Adrenal gland (tissue), 12 donors: ENCODE data around the gene NR4A1. TPM values are rescaled to one million over a fixed set of nuclear protein-coding genes. Genes with fewer than 3 reads are reported as not detected.
A peak's percentile ranks its signal among the peaks of the same experiment; 100 is the strongest.

Experiments used
- DNase-seq, 7 donors: peaks; one replicate each; pipeline ENCODE4 v3.0.0-alpha.2; 2019 to 2020
- H3K27ac ChIP-seq, 5 donors: fragments of 200-600 bp; sonication (generic) in 4 of 5; 1 replicate in 3 of 5; 2 replicates in 2 of 5; pipeline versions ENCODE4 v1.5.1 to v1.8.0; 2016 to 2020; ENCODE audit warnings: mild to moderate bottlenecking in 1 of 5
- H3K27me3 ChIP-seq: fragments of 200-600 bp; 2 replicates; pipeline ENCODE4 v1.8.0; 2021
- H3K36me3 ChIP-seq, 2 donors: fragments of 200-600 bp; replicated peaks in 1 of 2; 1 replicate in 1 of 2; 2 replicates in 1 of 2; pipeline versions ENCODE4 v1.5.1 to v1.8.0; 2018 to 2022
- H3K4me1 ChIP-seq, 2 donors: fragments of 200-600 bp; replicated peaks in 1 of 2; 1 replicate in 1 of 2; 2 replicates in 1 of 2; pipeline versions ENCODE4 v1.5.1 to v1.8.0; 2018 to 2021
- H3K4me3 ChIP-seq, 4 donors: fragments of 200-600 bp; sonication (generic) in 3 of 4; one replicate each; pipeline ENCODE4 v1.5.1; 2016 to 2018
- H3K9me3 ChIP-seq, 3 donors: fragments of 200-600 bp; sonication (generic) in 1 of 3; replicated peaks in 1 of 3; 1 replicate in 2 of 3; 2 replicates in 1 of 3; pipeline versions ENCODE4 v1.5.1 to v1.8.0; 2016 to 2021
- CTCF ChIP-seq, 6 experiments: fragments of 450-650 bp in 4 of 6; fragments of 200-600 bp in 2 of 6; sonication (generic) in 1 of 6; IDR thresholded peaks; 1 replicate in 5 of 6; 2 replicates in 1 of 6; pipeline versions ENCODE4 v1.5.1 to v1.8.0; 2016 to 2021; ENCODE audit warnings: antibody characterized with exemption in 6 of 6, mild to moderate bottlenecking in 2 of 6, moderate library complexity in 1 of 6
- POLR2A ChIP-seq, 2 donors: fragments of 450-650 bp; IDR thresholded peaks; one replicate each; pipeline ENCODE4 v1.6.1; 2017; ENCODE audit warnings: antibody characterized with exemption in 2 of 2, mild to moderate bottlenecking in 2 of 2, moderate library complexity in 1 of 2
- WGBS, 4 donors: extraction: QIAGEN DNeasy Blood & Tissue Kit in 2 of 4; methylation state at CpG; one replicate each; pipeline versions ENCODE4 v1.1.5 to v1.1.7; 2013 to 2017; 5-methylcytosine and 5-hydroxymethylcytosine counted together
- intact Hi-C, 2 donors: fragments of 100-400 bp; cut with DNase I; formaldehyde crosslinking; loops; one replicate each; pipeline versions ENCODE4 v1.14.1 to v1.15.0; 2022 to 2023
- polyA plus RNA-seq, 3 donors: library from polyadenylated mRNA; stranded (reverse); fragments of 200-250 nt in 2 of 3; fragments of 350-450 nt in 1 of 3; fragmentation: Illumina TruSeq in 1 of 3; extraction: RNeasy Lipid Tissue Mini Kit (QIAGEN cat#74804) in 1 of 3; gene quantifications; one replicate each; pipeline ENCODE4 v1.2.3, GENCODE V29; 2013 to 2014
- total RNA-seq, 9 donors: library from RNA; depleted of rRNA in 4 of 9; stranded (reverse); fragments of >200 nt in 4 of 9; fragments of 120-200 nt in 1 of 9; fragmentation: NEBNext Ultra II Directional in 1 of 9; extraction: Animal tissue kit (Norgen Biotek cat#: 25700) in 1 of 9; gene quantifications; one replicate each; pipeline versions ENCODE4 v1.1.0 to v1.2.4, GENCODE V29; 2013 to 2023
- donor health status: healthy with polysubstance abuse.
- donor health status: Bipolar disorder and iron deficiency.
- donor health status: DM: yes; HTN: yes; CAD: no.
- donor health status: DM: no; HTN: no; CAD: no.
- donor health status: DM: no; HTN: no; CAD: no.
- donor health status: DM: yes; HTN: yes; CAD: no.

The NR4A1 gene
- total and polyA plus RNA-seq, 12 donors, result 19.0 to 854 (median 185) TPM

DNA sequence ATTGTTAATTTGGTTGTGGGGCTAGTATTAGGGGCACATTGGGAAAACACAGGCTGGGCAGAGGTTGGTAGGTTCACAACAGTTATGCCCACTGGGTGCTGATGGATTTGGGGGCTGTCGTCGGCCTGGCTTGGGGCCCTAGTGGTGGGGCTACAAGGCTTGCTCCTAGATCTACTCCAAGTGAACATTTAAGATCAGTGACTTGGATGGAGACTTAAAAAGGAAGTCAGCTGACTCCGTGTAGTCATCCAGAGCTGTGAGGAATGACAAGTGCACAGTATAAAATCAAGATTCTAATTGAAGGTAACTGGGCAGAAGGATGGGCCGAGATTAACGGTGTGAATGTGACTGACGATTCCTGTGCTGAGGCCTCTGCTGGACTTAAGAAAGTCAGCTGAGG lies 12.8 kb upstream of the NR4A1 start:
- no peaks in the 10 kb centered on the region for H3K9me3 ChIP-seq
- TF ChIP-seq CTCF (IDR thresholded peaks at IDR 0.05) (peak in 1 of 6 experiments; percentile 14), POLR2A (IDR thresholded peaks at IDR 0.05) (peak in 1 of 2 donors; percentile 43)
- H3K4me1 ChIP-seq, result peaks cover 25 to 48% of the 10 kb centered on the region in 2 donors
- H3K4me3 ChIP-seq, result peak overlapping the region in 1 of 4 donors; percentile 72
- peak overlapping the region in 4 of 5 donors; percentile 50 to 94 (median 90) for H3K27ac ChIP-seq
- 54 to 64% (median 57%) methylated on average over 6 of the region's 6 CpGs for WGBS, 4 donors
- peak in 1 of 7 donors; percentile 32 for DNase-seq
- H3K36me3 ChIP-seq, result no peaks in the 10 kb centered on the region
- intact Hi-C loops, result no loop called here
- no peaks in the 10 kb centered on the region for H3K27me3 ChIP-seq

DNA sequence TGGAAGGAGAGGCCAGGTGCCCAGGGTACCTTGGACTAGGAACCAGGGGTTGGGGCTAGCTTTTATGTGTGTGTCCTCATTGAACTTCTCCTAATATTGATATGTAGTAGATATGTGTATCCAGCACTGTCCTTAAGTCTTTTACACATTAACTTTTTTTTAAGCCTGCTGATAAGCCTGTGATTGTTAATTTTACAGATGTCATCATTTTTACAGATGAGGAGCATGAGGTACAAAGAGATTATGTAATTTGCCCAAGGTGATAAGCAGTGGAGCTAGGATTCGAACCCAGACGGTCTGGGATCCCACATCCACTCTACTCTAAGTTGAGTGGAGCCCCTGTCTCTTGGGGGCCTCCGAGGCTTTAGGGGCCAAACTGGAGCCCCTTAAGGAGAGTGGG lies 10.2 kb upstream of the NR4A1 start:
- 75 to 83% (median 78%) methylated on average over 3 of the region's 3 CpGs for WGBS, 4 donors
- Histone ChIP-seq H3K36me3 (no peaks in the 10 kb centered on the region), H3K4me3 (no peak overlapping the region), H3K9me3 (no peaks in the 10 kb centered on the region), H3K27ac (peak overlapping the region in 2 of 5 donors; percentile 92 to 94), H3K27me3 (no peaks in the 10 kb centered on the region), H3K4me1 (peaks cover 42 to 69% of the 10 kb centered on the region in 2 donors)
- intact Hi-C loops, result no loop called here
- TF ChIP-seq CTCF (IDR thresholded peaks at IDR 0.05) (no peak), POLR2A (IDR thresholded peaks at IDR 0.05) (no peak)
- DNase-seq, result no peak

GRCh38 chr12:52041695-52042123 lies 9.5 kb upstream of the NR4A1 start:
- Histone ChIP-seq H3K9me3 (no peaks in the 10 kb centered on the region), H3K27ac (peak overlapping the region in 2 of 5 donors; percentile 92 to 94), H3K27me3 (no peaks in the 10 kb centered on the region), H3K4me1 (peaks cover 38 to 66% of the 10 kb centered on the region in 2 donors), H3K4me3 (no peak overlapping the region), H3K36me3 (no peaks in the 10 kb centered on the region)
- 57 to 80% (median 68%) methylated on average over 3 to 6 of the region's 6 CpGs for whole genome bisulfite sequencing, 4 donors
- TF ChIP-seq POLR2A (IDR thresholded peaks at IDR 0.05) (no peak), CTCF (IDR thresholded peaks at IDR 0.05) (no peak)
- intact Hi-C loops, result no loop called here
- DNase-seq, result peak in 5 of 7 donors; percentile 45 to 78 (median 64)

GRCh38 chr12:52042706-52043385 lies 8.4 kb upstream of the NR4A1 start:
- no peak overlapping the region for H3K4me3 ChIP-seq
- no peaks in the 10 kb centered on the region for H3K27me3 ChIP-seq
- H3K27ac ChIP-seq, result peak overlapping the region in 4 of 5 donors; percentile 92 to 94 (median 94)
- H3K4me1 ChIP-seq, result peaks cover 32 to 60% of the 10 kb centered on the region in 2 donors
- no peaks in the 10 kb centered on the region for H3K9me3 ChIP-seq
- DNase-seq, result peak in 3 of 7 donors; percentile 32 to 49 (median 38)
- no peak for TF ChIP-seq POLR2A (IDR thresholded peaks at IDR 0.05)
- no peak for TF ChIP-seq CTCF (IDR thresholded peaks at IDR 0.05)
- H3K36me3 ChIP-seq, result no peaks in the 10 kb centered on the region
- intact Hi-C loops, result no loop called here
- 64 to 75% (median 66%) methylated on average over 3 to 8 of the region's 8 CpGs for WGBS, 4 donors
